Ishikawa (cell line): ENCODE results near the gene ATP12A.
A peak's percentile ranks its signal among the peaks of the same experiment; 100 is the strongest.

Experiments used
- CEBPB ChIP-seq: IDR thresholded peaks from 2 replicates; pipeline ENCODE4 v1.6.1; 2012
- CREB1 ChIP-seq: IDR thresholded peaks from 2 replicates; pipeline ENCODE4 v1.6.1; 2012; ENCODE audit warnings: low read depth
- EGR1 ChIP-seq: IDR thresholded peaks from 2 replicates; pipeline ENCODE4 v1.6.1; 2012
- EP300 ChIP-seq: IDR thresholded peaks from 2 replicates; pipeline ENCODE4 v1.6.1; 2012; ENCODE audit warnings: borderline replicate concordance
- FOXM1 ChIP-seq: IDR thresholded peaks from 2 replicates; pipeline ENCODE4 v1.6.1; 2012; ENCODE audit warnings: low read depth, borderline replicate concordance
- NFIC ChIP-seq: IDR thresholded peaks from 2 replicates; pipeline ENCODE4 v1.6.1; 2012
- RAD21 ChIP-seq: IDR thresholded peaks from 2 replicates; pipeline ENCODE4 v1.6.1; 2012; ENCODE audit warnings: low read depth
- TAF1 ChIP-seq: IDR thresholded peaks from 2 replicates; pipeline ENCODE4 v1.6.1; 2012; ENCODE audit warnings: low read depth, mild to moderate bottlenecking
- TCF12 ChIP-seq: IDR thresholded peaks from 2 replicates; pipeline ENCODE4 v1.6.1; 2012; ENCODE audit warnings: low read depth
- TEAD4 ChIP-seq: IDR thresholded peaks from 2 replicates; pipeline ENCODE4 v1.6.1; 2012
- YY1 ChIP-seq: IDR thresholded peaks from 2 replicates; pipeline ENCODE4 v1.6.1; 2012; ENCODE audit warnings: low read depth
- ZBTB7A ChIP-seq: IDR thresholded peaks from 2 replicates; pipeline ENCODE4 v1.6.1; 2012; ENCODE audit warnings: low read depth
- TF ChIP-seq, protein P1 (sequence below): IDR thresholded peaks from 2 replicates; pipeline ENCODE4 v1.6.1; 2012
- TF ChIP-seq, protein P2 (sequence below): IDR thresholded peaks from 2 replicates; pipeline ENCODE4 v1.6.1; 2012
- TF ChIP-seq, protein P3 (sequence below): IDR thresholded peaks from 2 replicates; pipeline ENCODE4 v1.6.1; 2012; ENCODE audit warnings: low read depth, mild to moderate bottlenecking

The ATP12A gene

DNA sequence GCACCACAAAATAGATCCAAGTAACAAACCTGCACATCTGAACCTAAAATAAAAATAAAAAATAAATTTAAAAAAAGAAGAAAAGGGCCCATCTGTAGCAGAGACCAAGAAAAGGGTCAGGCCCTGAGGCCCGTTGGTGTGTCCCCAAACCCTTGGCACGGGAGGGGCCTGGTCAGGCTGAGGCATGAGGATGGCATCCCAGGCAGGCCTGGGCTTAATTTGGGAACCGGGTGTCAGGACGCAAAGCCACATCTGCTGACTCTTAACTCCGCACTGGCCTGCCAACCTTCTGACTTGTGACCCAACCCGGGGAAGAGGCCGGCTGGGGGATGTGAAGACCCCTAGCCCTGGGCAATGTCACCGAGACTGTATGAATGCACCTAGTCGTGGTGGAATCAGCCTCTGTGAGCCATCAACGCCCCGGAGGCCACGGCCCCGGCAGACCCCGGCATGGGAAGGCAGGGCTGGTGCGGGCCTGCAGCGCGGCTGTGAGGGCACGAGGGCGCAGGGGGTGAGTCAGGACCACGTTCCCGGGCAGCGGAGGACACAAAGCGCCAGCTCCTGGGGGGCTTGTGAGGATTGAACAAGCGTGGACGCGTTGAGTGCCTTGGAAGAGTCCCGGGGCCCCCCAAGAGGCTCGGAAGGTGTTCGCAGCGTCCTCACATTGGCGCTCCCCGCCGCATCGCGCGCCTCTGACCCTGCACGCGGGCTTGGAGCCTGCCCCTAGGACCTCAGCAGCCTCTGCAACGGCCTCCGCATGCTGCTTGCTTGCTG, 38.2 kb downstream of the ATP12A start:
- TF ChIP-seq, protein P1, sequence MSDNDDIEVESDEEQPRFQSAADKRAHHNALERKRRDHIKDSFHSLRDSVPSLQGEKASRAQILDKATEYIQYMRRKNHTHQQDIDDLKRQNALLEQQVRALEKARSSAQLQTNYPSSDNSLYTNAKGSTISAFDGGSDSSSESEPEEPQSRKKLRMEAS, result no peak
- TF ChIP-seq TAF1 (no peak), CREB1 (no peak), YY1 (no peak), RAD21 (no peak), ZBTB7A (no peak), NFIC (no peak), FOXM1 (no peak), EGR1 (no peak), CEBPB (no peak)

DNA sequence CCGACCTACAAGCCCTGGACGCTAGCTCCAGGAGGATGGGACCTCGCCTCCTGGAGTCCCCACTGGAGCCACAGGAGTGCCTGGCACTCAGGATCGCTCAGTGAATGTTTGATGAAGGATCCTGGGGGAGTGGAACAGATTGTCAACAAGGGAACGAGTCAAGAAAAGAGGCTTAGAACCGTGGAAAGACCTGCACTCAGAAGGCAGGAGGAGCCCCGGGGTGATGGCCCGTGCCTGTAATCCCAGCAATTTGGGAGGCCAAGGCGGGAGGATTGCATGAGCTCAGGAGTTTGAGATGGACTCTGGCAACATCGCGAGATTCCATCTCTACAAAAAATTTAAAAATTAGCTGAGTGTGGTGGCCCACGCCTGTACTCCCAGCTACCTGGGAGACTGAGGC, 38.9 kb downstream of the ATP12A start:
- TF ChIP-seq, protein P2, sequence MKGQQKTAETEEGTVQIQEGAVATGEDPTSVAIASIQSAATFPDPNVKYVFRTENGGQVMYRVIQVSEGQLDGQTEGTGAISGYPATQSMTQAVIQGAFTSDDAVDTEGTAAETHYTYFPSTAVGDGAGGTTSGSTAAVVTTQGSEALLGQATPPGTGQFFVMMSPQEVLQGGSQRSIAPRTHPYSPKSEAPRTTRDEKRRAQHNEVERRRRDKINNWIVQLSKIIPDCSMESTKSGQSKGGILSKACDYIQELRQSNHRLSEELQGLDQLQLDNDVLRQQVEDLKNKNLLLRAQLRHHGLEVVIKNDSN, result no peak
- TF ChIP-seq, protein P1, result no peak
- TF ChIP-seq RAD21 (no peak), EGR1 (no peak), TAF1 (no peak), FOXM1 (no peak), TCF12 (no peak), EP300 (no peak)

DNA sequence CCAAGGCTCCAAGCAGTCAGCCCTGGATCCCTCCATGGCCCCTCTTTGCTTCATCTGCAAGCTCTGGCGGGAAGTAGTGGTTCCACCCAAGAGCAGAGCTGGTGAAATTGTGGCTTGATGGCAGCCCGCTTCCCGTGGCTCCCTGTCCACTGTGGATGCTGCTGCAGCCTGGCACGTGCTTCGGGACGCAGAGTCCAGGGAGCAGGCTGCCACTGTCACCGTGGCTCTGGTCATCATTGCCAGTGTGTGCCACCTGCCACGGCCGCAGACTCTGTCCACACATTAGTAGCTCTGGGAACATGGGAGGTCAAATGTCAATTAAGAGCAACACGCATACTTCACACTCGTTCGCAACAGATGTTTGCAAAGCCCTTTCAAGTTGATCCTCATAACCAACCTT, 43.0 kb downstream of the ATP12A start:
- TF ChIP-seq FOXM1 (no peak), EP300 (no peak), EGR1 (no peak), TEAD4 (no peak), ZBTB7A (no peak)

DNA sequence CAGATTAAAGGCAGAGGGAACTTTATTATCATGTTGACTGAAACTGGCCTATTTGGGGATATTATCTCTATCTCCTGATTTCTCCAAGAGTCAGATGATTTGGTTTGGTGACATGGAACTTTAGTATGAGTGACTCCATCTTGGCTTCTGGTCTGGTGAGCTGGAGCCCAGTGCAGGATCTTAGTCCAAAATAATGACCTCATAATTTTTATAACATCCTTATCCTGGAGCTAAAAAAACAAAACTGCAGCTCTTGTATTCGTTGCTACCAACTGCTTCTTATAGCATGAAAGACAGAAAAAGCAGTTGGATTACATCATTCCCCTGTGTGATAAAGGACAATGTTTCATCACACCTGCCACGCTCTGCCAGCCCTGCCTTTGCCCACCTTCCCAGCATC, 44.5 kb downstream of the ATP12A start:
- TF ChIP-seq TEAD4, result no peak
- TF ChIP-seq EGR1, result no peak
- TF ChIP-seq RAD21, result no peak
- TF ChIP-seq ZBTB7A, result no peak
- TF ChIP-seq FOXM1, result no peak
- no peak for TF ChIP-seq TAF1
- TF ChIP-seq, protein P2, result no peak
- TF ChIP-seq CEBPB, result no peak
- no peak for TF ChIP-seq YY1
- TF ChIP-seq, protein P1, result no peak
- TF ChIP-seq CREB1, result no peak
- TF ChIP-seq TCF12, result no peak
- TF ChIP-seq EP300, result no peak

DNA sequence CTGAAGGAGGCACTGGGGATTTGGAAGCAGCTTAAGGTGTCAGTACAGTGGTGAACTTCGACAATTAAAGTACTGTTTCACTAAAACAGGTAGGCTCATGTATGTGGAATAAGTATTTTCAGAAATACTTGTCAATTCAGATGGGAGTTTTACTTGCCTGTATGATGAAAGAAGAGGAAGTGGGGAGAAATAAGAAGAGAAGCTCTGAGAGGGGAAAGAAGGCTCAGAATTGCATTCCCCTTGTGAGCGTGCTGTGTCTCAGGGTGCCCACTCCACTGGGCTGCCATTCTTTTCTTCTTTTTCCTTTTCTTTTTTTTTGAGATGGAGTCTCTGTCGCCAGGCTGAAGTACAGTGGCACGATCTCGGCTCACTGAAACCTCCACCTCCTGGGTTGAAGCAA, 45.2 kb downstream of the ATP12A start:
- no peak for TF ChIP-seq YY1
- no peak for TF ChIP-seq CREB1
- TF ChIP-seq, protein P2, result no peak
- TF ChIP-seq, protein P3, sequence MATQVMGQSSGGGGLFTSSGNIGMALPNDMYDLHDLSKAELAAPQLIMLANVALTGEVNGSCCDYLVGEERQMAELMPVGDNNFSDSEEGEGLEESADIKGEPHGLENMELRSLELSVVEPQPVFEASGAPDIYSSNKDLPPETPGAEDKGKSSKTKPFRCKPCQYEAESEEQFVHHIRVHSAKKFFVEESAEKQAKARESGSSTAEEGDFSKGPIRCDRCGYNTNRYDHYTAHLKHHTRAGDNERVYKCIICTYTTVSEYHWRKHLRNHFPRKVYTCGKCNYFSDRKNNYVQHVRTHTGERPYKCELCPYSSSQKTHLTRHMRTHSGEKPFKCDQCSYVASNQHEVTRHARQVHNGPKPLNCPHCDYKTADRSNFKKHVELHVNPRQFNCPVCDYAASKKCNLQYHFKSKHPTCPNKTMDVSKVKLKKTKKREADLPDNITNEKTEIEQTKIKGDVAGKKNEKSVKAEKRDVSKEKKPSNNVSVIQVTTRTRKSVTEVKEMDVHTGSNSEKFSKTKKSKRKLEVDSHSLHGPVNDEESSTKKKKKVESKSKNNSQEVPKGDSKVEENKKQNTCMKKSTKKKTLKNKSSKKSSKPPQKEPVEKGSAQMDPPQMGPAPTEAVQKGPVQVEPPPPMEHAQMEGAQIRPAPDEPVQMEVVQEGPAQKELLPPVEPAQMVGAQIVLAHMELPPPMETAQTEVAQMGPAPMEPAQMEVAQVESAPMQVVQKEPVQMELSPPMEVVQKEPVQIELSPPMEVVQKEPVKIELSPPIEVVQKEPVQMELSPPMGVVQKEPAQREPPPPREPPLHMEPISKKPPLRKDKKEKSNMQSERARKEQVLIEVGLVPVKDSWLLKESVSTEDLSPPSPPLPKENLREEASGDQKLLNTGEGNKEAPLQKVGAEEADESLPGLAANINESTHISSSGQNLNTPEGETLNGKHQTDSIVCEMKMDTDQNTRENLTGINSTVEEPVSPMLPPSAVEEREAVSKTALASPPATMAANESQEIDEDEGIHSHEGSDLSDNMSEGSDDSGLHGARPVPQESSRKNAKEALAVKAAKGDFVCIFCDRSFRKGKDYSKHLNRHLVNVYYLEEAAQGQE, result no peak
- TF ChIP-seq CEBPB, result no peak
- no peak for TF ChIP-seq EP300
- no peak for TF ChIP-seq EGR1
- TF ChIP-seq TEAD4, result no peak
- TF ChIP-seq FOXM1, result no peak
- TF ChIP-seq, protein P1, result no peak
- TF ChIP-seq TAF1, result no peak
- no peak for TF ChIP-seq TCF12
- TF ChIP-seq NFIC, result no peak
- TF ChIP-seq ZBTB7A, result no peak

DNA sequence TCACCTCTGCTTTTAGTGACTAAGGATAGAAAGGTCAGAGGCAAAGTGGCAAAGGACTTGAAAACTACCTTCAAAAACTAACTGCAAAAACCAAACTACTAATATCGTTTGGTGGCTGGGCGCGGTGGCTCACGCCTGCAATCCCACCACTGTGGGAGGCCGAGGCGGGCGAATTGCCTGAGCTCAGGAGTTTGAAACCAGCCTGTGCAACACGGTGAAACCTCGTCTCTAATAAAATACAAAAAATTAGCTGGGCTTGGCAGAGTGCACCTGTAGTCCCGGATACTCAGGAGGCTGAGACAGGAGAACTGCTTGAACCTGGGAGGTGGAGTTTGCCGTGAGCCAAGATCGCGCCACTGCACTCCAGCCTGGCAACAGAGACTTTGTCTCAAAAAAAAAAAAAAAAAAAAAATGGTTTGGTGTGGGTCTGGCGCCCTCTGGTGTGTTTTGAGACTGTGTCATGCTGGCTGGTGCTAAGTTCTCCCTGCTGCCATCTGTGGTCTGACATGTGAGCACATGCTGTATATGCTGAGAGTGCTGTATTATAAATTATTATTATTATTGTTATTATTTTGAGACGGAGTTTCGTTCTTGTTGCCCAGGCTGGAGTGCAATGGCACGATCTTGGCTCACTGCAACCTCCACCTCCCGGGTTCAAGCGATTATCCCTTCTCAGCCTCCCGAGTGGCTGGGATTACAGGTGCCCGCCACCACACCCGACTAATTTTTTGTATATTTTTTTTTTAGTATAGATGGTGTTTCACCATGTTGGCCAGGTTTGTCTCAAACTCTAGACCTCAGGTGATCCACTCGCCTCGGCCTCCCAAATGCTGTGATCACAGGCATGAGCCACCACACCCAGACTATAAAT, 47.8 kb downstream of the ATP12A start:
- no peak for TF ChIP-seq CEBPB
- TF ChIP-seq RAD21, result peak; percentile 78
